LHCN-M2 (cell line): ENCODE measurements around the gene FSTL1. TPM values are rescaled to one million over a fixed set of nuclear protein-coding genes. Genes with fewer than 3 reads are reported as not detected.

ENCODE experiments used
- DNase-seq: peaks from one replicate; pipeline ENCODE4 v3.0.0-alpha.2; 2012; ENCODE audit warnings: low read depth
- total RNA-seq: library from RNA; depleted of rRNA; stranded (reverse); fragments of >200 nt; gene quantifications from 2 replicates; pipeline ENCODE4 v1.2.3, GENCODE V29; 2014

FSTL1 gene
- total RNA-seq, 1 experiment from 2014 or later = 194 TPM

GRCh38 chr3:120469440-120469839 lies 18.6 kb upstream of the FSTL1 start:
- peak; percentile 42 for DNase-seq

GRCh38 chr3:120468635-120469295 lies 18.0 kb upstream of the FSTL1 start:
- no peak for DNase-seq

GRCh38 chr3:120462409-120462959 lies 11.7 kb upstream of the FSTL1 start:
- DNase-seq = no peak

GRCh38 chr3:120461416-120461815 lies 10.6 kb upstream of the FSTL1 start:
- no peak for DNase-seq

- DNase-seq = no peak
Observed at GRCh38 chr3:120460862-120461261, 10.1 kb upstream of the FSTL1 start.

- DNase-seq = peak; percentile 53
Observed at GRCh38 chr3:120460181-120460790, 9.5 kb upstream of the FSTL1 start.

GRCh38 chr3:120459196-120459595 lies 8.4 kb upstream of the FSTL1 start:
- peak; percentile 42 for DNase-seq

- DNase-seq = no peak
Observed at GRCh38 chr3:120457827-120458226, 7.0 kb upstream of the FSTL1 start.

GRCh38 chr3:120454076-120454689 lies 3.4 kb upstream of the FSTL1 start:
- DNase-seq = no peak

- no peak for DNase-seq
Observed at GRCh38 chr3:120452816-120453215, 2.0 kb upstream of the FSTL1 start.

- no peak for DNase-seq
Observed at GRCh38 chr3:120451806-120452205, 1.0 kb upstream of the FSTL1 start.

GRCh38 chr3:120451272-120451761 lies 525 bp upstream of the FSTL1 start:
- DNase-seq = no peak

GRCh38 chr3:120449701-120450599 lies 842 bp downstream of the FSTL1 start:
- DNase-seq = peak; percentile 57

GRCh38 chr3:120449251-120449650 lies 1.5 kb downstream of the FSTL1 start:
- no peak for DNase-seq

- DNase-seq = peak; percentile 66
Observed at GRCh38 chr3:120448756-120449155, 2.0 kb downstream of the FSTL1 start.

- no peak for DNase-seq
Observed at GRCh38 chr3:120446891-120447668, 3.7 kb downstream of the FSTL1 start.

- DNase-seq = no peak
Observed at GRCh38 chr3:120445654-120446053, 5.1 kb downstream of the FSTL1 start.

- DNase-seq = no peak
Observed at GRCh38 chr3:120443626-120444123, 7.1 kb downstream of the FSTL1 start.

- no peak for DNase-seq
Observed at GRCh38 chr3:120442975-120443517, 7.7 kb downstream of the FSTL1 start.

GRCh38 chr3:120441776-120442175 lies 9.0 kb downstream of the FSTL1 start:
- no peak for DNase-seq
